Measurements from ENCODE around the gene NUP188. TPM values are rescaled to one million over a fixed set of nuclear protein-coding genes. Genes with fewer than 3 reads are reported as not detected.

Gene NUP188
- total and polyA plus RNA-seq, 2 of the 13 experiments (the other 11 are each of a cell fraction or from before 2014, with no cell fraction given): 28.0 to 38.5 TPM

DNA sequence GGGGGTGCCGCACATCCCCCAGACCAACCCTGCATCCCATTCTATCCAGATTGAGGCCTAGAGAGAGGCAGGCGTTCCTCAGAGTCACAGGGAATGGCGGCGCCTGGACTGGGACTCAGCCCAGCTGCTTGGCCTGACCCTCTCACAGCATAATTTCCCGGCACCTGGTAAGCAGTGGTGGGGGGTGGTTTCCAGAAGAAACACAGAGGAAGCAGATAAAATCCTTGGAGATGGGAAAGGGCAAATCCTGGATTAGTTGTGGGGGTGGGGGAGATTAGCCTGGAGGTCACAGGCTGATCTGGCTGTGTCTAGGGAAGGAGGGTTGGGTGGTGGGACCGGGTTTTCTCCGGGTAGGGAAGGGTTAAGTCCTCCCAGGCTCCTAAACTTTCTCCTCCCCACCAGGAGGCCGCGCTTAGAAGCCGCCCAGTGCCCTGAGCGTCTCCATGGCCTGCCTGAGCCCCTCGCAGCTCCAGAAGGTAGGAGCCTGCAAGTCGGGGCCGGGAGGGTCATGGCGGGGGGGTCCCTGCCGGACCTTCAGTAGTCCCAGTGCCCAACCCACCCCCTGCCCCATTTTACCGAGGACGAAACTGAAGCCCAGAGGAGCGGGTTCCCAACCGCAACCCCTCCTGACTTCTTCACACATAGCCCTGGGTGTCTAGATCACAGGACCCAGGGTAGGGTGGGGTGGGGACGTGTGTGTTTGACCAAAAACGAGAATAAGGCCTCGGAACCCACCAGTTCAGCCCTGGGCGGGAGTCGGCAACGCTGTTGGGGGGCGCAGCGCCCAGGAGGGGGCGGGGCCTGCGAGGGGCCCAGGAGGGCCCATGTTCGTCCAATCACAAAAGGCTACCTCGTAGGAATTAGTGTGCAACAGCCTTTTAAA is 25.4 kb upstream of the NUP188 start (continued):
- TF ChIP-seq, protein P1, sequence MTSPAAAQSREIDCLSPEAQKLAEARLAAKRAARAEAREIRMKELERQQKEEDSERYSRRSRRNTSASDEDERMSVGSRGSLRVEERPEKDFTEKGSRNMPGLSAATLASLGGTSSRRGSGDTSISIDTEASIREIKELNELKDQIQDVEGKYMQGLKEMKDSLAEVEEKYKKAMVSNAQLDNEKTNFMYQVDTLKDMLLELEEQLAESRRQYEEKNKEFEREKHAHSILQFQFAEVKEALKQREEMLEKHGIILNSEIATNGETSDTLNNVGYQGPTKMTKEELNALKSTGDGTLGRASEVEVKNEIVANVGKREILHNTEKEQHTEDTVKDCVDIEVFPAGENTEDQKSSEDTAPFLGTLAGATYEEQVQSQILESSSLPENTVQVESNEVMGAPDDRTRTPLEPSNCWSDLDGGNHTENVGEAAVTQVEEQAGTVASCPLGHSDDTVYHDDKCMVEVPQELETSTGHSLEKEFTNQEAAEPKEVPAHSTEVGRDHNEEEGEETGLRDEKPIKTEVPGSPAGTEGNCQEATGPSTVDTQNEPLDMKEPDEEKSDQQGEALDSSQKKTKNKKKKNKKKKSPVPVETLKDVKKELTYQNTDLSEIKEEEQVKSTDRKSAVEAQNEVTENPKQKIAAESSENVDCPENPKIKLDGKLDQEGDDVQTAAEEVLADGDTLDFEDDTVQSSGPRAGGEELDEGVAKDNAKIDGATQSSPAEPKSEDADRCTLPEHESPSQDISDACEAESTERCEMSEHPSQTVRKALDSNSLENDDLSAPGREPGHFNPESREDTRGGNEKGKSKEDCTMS (CRISPR knock-in tag; conservative IDR thresholded peaks at IDR 0.05): no peak
- TF ChIP-seq NFE2 (CRISPR knock-in tag; IDR thresholded peaks at IDR 0.05): no peak
- no peak for TF ChIP-seq SMARCE1 (IDR thresholded peaks at IDR 0.05; ENCODE audit: borderline replicate concordance)
- peak; percentile 32; the same call in 1 of the 2 replicates for TF ChIP-seq GABPB1 (CRISPR knock-in tag; IDR thresholded peaks at IDR 0.05)
- no peak for TF ChIP-seq NPAS2 (CRISPR knock-in tag; IDR thresholded peaks at IDR 0.05; ENCODE audit: borderline replicate concordance)
- TF ChIP-seq TFDP2 (CRISPR knock-in tag; IDR thresholded peaks at IDR 0.05): 0 out of 2 replicates have a peak, but pooled peaks have one; percentile 22
- TF ChIP-seq SKIL (CRISPR knock-in tag; IDR thresholded peaks at IDR 0.05; ENCODE audit: borderline replicate concordance): no peak
- TF ChIP-seq PAX8 (CRISPR knock-in tag; IDR thresholded peaks at IDR 0.05; ENCODE audit: borderline replicate concordance): no peak
- TF ChIP-seq, protein P2, sequence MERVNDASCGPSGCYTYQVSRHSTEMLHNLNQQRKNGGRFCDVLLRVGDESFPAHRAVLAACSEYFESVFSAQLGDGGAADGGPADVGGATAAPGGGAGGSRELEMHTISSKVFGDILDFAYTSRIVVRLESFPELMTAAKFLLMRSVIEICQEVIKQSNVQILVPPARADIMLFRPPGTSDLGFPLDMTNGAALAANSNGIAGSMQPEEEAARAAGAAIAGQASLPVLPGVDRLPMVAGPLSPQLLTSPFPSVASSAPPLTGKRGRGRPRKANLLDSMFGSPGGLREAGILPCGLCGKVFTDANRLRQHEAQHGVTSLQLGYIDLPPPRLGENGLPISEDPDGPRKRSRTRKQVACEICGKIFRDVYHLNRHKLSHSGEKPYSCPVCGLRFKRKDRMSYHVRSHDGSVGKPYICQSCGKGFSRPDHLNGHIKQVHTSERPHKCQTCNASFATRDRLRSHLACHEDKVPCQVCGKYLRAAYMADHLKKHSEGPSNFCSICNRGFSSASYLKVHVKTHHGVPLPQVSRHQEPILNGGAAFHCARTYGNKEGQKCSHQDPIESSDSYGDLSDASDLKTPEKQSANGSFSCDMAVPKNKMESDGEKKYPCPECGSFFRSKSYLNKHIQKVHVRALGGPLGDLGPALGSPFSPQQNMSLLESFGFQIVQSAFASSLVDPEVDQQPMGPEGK (CRISPR knock-in tag; IDR thresholded peaks at IDR 0.05): peak; percentile 86
- no peak for TF ChIP-seq FOXK2 (IDR thresholded peaks at IDR 0.05)
- TF ChIP-seq NFIB (CRISPR knock-in tag; IDR thresholded peaks at IDR 0.05; ENCODE audit: borderline replicate concordance): no peak
- 0 out of 2 replicates have a peak, but pooled peaks have one; percentile 29 for TF ChIP-seq HNRNPL (IDR thresholded peaks at IDR 0.05; ENCODE audit: low read depth, low read length)
- no peak for TF ChIP-seq SOX13 (IDR thresholded peaks at IDR 0.05)
- TF ChIP-seq SOX13 (CRISPR knock-in tag; conservative IDR thresholded peaks at IDR 0.05 in 1 of 2, IDR thresholded peaks at IDR 0.05 in 1 of 2): no peak; a peak in 1 of 4 replicates
- TF ChIP-seq ZNF766 (CRISPR knock-in tag; IDR thresholded peaks at IDR 0.05; ENCODE audit: borderline replicate concordance): no peak
- TF ChIP-seq EP300 (IDR thresholded peaks at IDR 0.05; ENCODE audit: low read depth in 2 of 2, low read length in 2 of 2): no peak
- TF ChIP-seq EP300 (CRISPR knock-in tag; IDR thresholded peaks at IDR 0.05; ENCODE audit: borderline replicate concordance): no peak
- TF ChIP-seq ZBTB1 (CRISPR knock-in tag; IDR thresholded peaks at IDR 0.05; ENCODE audit: borderline replicate concordance): no peak
- TF ChIP-seq, protein P3, sequence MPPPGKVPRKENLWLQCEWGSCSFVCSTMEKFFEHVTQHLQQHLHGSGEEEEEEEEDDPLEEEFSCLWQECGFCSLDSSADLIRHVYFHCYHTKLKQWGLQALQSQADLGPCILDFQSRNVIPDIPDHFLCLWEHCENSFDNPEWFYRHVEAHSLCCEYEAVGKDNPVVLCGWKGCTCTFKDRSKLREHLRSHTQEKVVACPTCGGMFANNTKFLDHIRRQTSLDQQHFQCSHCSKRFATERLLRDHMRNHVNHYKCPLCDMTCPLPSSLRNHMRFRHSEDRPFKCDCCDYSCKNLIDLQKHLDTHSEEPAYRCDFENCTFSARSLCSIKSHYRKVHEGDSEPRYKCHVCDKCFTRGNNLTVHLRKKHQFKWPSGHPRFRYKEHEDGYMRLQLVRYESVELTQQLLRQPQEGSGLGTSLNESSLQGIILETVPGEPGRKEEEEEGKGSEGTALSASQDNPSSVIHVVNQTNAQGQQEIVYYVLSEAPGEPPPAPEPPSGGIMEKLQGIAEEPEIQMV (CRISPR knock-in tag; IDR thresholded peaks at IDR 0.05; ENCODE audit: low read depth): no peak

Data from HepG2 (cell line).